Lung microvascular endothelial cell (primary cell): Measurements from ENCODE around the gene CYP27B1. TPM values are rescaled to one million over a fixed set of nuclear protein-coding genes. Genes with fewer than 3 reads are reported as not detected.

Experiments used
- DNase-seq, 2 donors: peaks; one replicate each; pipeline versions ENCODE4 v3.0.0 to v3.0.0-alpha.2; 2010; ENCODE audit warnings: low read depth in 2 of 2
- total RNA-seq: library from RNA; depleted of rRNA; stranded (reverse); fragments of >200 nt; gene quantifications from 2 replicates; pipeline ENCODE4 v1.2.1, GENCODE V29; 2014

The CYP27B1 gene
- total RNA-seq, 1 donor from 2014 or later: under 0.01 TPM

DNA sequence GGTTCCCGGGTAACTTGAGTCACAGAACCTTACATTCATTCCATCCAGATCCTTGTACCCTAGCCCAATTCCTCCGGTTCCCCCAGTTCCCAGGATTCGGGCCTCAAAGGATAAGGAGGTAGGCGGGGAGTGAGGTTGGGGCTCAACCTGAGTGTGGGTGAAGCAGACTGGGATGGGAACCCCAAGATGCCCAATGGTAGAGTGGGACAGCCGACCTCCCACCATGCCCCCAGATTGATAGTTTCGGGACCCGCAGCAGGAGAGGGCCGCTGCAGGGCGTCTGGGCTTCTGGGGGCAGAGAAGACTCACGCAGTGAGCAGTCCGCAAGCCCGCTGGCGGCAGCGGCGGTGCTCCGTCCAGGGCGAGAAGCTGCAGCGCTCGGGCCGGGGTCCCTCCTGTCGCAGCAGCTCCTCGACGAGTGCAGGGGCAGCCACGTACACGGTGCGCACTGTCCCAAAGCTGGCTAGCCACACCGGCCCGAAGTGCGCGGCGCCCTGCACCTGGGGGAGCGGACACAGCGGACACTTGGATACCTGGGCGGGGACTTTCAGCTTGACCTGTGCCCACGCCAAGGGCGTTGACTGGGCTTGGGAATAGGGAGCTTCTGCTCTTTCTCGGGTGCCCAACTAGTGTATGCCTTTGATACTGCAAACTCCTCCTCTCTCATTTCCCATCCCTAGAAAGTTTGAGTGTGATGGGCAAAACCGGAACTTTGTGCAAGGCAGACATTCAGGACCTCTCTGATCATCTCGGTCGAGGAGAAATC lies 997 bp downstream of the CYP27B1 start:
- DNase-seq: no peak

DNA sequence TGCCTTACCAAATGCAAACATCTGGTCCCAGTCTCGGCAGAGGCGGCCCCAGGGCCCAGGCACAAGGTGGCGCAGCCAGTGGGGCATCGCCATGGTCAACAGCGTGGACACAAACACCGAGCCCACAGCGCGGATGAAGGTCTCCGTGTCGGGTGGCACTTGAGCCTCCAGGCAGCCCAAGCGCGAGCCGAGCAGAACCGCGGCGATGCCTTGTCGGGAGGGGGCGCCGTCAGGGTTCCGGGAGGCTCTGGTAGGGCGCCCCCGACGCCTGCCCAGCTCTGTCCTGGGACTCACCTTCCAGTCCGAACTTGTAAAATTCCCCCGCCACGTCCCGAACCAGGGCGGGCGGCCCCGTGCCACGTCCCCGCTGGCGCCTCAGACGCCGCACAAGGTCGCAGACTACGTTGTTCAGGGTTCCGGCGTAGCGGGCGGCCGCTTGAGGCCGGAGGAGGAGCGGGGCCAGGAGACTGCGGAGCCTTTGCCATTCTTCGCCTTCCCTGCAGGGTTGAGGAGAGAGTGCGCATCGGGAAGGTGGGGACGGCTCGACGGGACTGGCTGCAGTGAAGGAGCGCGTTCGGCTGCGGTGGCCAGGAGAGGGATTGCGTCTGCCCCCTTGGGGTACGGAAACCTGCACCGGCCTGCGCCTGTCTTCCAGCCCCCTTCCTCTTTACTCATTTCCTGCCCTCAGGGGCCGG lies 1.7 kb downstream of the CYP27B1 start:
- peak in 1 of 2 donors; percentile 48 for DNase-seq

DNA sequence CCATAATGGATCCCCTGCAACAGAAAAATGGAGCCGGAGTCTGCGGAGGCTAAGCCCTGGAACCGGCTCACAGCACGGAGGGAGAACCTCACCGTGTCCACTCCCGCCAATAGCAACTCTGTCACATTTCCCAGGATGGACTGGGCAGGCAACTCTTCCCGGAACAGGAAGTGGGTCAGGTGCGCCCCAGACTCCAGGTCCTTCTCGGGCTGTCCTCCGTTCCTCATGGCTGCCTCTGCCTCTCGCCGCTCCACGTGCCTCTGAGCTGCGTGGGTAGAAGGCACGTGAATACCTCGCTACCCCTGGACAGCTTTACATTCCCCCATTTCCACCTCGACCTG lies 2.2 kb downstream of the CYP27B1 start:
- no peak for DNase-seq

DNA sequence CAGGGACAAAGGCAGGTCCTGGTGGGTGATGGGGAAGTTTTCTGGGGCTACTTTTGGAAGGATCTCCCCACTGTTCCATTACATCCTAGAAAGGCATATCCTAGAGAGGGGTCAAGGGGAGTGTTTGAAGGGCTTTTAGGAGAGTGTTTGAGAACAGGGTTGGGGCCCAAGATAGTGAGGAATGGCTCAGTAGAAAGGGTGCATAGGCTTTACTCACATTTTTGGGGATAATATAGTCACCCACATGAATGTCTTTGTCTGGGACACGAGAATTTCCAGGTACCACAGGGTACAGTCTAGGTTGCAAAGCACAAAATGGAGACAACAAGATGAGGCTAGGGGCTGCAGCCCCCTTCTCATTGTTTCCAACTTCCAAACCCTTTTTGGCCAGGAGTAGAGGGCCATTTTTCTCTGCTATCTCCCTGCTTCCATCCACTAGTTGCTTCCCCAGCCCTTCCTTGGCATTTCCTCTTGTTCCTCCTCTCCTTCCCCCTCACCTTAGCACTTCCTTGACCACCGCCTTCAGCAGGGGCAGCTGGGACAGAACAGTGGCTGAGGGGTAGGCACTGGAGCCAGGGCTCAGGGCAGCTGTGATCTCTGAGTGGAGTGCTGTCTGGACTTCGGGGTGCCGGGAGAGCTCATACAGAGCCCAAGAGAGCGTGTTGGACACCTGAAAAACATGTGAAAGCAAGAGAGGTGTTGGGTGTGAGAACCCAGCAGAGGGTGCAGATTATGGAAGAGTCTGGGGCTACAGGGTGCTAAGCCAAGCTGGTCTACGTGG lies 2.8 kb downstream of the CYP27B1 start:
- no peak for DNase-seq

DNA sequence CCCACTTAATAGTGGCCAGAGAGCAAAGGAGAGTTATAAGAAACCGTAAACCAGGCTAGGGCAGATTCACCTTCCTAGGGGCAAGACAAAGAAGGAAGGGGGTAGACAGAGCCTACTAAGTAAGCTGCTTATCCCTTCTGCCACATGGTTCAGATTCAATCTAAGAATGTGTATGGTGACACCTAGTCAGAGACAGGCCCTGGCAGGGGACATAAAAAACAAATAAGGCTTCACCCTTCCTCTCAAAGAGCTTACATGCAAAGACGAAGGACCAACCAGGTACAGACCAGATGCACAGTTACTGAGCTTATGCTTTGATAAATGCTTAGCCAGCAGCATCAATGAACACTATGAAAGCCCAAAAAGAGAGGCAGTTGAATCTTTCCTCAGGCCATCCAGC lies 4.4 kb downstream of the CYP27B1 start:
- no peak for DNase-seq

DNA sequence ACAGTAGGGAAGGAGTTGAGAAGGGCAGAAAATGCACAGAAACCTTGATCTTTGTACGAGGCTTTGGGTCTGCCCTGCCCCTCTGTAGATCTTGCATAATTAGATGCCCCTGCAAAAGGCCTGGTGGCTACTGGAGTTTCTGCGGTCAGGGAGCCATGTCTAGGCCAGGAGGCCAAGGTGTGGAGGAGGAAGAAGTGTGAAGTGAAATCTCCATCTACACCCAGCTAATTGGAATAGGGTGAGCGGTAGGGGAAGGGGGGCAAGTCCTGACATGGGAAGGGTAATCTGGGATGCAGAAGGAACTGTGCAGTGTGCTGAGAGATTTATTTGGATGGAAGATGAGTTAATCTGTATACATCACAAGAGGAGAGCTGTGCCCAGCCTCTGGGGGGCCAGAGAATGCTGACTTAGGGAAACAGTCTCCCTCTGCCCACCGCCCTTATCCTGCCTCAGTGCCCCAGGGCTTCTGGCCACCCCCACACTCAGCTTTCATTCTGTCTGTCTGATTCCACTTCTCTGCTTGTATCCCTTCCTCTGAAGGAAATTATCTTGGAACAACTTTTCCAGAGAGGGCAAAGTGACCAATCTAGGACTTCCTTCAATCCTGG lies 5.4 kb downstream of the CYP27B1 start:
- no peak for DNase-seq

DNA sequence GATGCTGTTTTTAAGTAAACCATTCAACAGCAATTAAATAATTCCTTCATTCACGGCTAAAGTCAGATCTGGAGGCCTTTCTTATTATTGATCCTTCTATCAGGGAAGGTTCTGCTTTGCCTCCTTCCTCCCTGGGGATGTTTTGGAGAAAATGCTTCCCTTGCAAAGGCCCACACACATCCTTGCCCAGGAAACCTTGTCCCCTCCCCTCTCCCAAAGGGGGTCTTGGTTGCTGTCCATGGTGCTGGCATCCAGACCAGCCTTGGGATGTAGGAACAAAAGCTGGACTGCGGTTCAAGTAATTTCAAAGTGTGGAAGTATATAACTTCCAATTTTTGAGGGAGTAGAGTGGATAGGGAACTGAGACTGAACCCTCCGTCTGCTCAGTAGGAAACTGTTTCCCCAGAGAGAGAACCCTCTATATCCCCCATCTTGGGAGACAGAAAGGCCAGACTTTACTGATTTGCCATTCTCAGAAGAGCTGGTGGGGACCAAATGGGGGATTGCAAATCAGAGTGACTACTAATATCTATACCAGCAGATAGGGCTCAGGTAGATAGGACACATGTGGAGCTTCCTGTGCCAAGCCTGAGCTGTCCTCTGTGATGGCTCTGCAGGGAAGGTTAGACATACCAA lies 6.4 kb downstream of the CYP27B1 start:
- no peak for DNase-seq

DNA sequence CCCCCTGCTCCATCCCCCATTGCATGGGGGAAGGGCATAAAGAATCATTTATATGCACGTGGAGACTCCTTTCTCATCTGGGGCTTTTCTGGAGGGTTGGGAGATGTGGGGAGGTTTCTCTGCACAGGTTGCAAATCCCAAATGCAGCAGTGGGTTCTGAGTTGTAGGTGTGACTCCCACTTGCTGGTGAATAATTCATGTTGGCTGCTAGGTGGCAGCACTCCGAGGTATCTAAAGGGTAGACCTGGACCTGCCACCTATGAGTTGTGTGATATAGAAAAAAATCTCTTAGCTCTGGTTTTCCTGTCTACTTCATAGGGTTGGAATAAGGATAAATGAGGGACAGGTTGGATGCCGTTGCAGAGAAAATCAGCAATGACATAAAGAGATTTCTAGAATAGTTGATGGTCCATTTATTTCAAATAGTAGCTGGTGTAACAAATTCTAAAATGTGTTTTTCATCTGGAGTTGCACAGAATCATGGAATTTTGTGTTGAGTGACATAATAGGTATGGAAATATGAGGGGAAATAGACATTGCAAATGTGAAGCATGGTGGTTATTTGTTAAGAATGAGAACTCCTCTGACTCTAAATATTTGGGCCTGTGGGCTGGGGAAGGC lies 7.4 kb downstream of the CYP27B1 start:
- peak; percentile 44 to 58 for DNase-seq

DNA sequence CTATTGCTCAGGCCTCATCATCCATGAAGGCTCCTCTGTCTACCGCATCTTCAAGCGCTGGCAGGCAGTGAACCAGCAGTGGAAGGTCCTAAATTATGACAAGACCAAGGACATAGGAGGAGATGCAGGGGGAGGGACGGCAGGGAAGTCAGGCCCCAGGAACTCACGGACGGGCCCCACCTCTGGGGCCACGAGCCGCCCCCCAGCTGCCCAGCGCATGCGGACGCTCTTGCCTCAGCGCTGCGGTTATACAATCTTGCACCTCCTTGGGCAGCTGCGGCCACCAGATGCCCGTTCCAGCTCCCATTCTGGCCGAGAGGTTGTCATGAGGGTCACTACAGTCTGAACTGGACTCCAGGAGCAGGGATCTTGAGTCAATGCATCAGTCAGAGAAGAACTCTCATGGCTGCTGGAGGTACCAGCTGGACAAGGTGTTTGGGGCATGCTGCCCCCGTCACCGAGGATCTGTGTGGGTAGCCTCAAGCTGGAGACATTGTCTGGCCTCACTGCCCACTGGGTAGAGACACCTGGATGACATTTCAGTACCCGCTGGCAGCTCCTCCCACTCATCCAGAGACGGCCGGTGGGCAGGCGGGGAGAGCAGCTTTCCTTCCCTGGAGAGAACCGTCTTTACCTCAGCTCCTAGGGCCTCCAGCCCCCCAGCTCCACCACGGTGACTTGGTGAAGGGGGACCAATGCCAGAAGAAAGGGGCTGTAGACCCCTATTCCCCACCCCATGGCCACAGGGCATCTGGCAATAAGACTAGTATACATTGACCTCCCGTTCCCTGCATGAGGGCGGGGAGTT lies 8.1 kb downstream of the CYP27B1 start:
- DNase-seq: no peak

DNA sequence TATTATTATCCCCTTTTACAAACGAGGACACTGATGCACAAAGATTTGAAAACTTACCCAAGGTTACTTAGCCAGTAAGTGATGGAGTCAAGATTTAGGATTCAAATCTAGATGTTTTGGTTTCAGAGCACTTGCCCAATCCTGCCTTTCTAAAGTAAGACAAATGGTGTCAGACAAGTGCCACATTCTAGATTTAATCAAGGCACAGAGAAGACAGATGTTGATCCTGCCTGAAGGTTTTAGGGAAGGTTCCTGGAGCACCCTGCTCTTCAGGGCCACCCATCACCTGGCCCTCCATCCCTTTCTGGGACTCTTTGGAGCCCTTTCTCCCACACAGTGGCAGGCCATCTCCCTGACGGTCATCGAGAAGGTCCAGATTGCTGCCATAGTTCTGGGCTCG lies 9.1 kb downstream of the CYP27B1 start:
- no peak for DNase-seq

DNA sequence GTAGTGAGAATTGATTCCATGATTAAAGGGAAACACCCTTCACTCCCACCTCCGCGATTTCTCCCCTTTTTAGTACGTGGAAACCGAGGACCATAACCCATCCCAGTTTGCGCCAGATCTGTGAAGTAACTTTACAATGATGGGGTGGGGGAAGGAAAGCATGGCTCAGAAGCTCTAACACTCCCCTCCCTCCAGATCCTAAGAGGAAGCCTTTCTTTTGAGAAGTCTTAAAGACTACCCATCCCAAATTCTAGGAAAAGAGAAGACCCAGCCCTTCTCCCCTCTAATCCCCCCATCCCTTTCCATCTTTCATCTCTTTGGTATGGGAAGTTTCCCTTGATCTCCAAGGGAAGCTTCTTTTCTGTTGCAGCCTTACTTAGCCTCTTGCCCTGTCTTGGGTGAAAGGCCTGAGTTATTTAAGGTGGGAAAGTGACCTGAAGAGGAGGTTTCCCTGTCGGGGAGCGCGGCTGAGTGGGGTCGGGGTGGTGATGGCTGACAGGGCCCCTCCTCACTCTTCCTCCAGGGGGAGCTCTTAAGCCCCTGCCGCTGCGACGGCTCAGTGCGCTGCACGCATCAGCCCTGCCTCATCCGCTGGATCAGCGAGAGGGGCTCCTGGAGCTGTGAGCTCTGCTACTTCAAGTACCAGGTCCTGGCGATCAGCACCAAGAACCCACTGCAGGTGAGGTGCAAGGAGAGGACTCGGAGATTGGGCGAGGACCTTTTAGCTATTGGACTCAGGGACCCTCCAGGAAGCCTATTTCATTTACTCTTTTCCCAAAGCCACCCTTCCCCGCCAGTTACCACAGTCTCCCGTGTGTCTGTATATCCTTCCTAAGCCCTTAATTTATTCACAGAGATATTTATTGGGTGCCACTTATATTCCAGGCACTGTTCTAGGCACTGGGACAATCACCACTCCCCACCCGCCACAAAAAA lies 10.2 kb downstream of the CYP27B1 start:
- DNase-seq: peak; percentile 30 to 64

DNA sequence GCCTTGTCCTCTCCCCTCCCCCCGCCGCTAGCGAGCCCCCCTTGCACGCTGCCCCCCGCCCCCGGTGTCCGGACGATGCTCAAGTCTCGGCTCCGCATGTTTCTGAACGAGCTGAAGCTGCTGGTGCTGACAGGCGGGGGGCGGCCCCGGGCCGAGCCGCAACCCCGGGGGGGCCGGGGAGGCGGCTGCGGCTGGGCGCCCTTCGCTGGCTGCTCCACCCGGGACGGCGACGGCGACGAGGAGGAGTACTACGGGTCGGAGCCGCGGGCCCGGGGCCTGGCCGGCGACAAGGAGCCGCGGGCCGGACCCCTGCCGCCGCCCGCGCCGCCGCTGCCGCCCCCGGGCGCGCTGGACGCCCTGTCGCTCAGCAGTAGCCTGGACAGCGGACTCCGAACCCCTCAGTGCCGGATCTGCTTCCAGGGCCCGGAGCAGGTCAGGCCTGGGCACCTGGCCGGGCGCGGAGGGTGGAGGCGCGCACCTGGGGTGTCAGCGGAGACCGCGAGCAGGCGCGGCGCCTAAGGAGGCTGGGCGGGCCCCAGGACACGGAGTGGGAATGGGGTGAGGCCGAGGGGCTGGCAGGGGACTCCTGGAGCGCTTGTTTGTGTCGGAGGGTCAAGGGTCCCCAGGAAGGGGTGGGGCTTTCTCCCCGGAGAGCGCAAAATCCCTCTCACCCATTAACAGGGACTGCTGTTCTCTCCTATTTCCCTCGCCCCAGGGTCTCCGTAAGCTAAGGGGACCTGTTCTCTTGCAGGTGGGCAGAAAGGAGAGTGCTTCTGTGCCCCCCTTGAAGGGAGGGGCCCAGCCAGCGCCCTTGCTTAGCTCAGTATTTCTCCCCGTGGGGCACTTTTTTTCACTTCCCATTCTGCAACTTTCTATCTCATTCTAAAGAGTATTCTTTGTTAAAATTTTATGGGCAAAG lies 11.2 kb downstream of the CYP27B1 start:
- no peak for DNase-seq

DNA sequence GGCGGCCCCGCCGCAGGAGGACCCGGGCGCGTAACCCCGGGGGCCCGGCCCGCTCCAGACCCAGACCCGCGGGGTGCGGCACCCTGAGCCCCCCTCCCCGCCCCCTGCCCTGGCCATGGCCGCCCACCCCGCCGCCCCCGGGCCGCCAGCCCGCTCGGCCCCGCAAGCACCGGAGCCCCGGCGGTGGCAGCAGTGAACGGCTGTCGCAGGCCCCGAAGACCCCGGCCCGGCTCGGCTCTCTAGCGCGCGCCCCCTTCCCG lies 11.8 kb downstream of the CYP27B1 start:
- DNase-seq: no peak

DNA sequence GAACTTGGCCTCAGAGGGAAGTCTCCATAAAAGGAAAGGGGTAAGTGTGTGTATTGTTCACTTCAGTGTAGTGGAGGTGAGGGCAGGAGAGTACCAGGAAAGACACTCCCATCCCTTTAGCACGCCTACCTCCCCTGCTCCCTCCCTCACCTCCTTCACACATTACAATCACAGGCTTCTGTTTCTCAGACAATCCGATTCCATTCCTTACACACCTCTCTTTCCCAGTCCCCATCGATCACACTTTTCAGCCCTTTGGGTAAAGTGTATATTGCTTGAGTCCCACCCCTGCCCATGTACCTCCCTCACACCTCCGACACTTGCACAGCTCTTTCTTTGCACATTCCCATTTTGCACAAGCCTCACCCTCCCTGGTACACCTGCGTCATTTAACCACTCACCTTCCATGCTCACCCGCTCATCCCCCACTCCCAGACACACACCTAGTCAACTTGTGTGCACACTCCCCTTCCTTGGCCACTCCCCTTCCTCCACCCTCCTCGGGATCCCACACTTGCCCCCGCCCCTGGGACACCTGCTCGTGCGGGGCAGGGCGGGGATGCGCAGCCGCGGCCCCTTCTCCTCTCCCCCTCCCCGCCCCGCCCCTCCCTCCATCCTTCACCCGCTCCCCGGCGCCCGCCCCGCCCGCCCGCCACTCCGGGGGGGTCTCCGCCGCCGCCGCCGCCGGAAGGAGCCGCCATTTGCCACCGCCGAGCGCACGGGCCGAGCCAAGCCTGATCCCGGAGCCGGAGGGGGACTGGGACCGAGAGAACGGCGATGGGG lies 12.3 kb downstream of the CYP27B1 start, which contains the start of gene MARCHF9:
Gene MARCHF9, plus strand, starts transcription at position 693 of the 783 bp plus-strand sequence. CDS start 426 bp downstream, outside the sequence.
- DNase-seq: no peak

DNA sequence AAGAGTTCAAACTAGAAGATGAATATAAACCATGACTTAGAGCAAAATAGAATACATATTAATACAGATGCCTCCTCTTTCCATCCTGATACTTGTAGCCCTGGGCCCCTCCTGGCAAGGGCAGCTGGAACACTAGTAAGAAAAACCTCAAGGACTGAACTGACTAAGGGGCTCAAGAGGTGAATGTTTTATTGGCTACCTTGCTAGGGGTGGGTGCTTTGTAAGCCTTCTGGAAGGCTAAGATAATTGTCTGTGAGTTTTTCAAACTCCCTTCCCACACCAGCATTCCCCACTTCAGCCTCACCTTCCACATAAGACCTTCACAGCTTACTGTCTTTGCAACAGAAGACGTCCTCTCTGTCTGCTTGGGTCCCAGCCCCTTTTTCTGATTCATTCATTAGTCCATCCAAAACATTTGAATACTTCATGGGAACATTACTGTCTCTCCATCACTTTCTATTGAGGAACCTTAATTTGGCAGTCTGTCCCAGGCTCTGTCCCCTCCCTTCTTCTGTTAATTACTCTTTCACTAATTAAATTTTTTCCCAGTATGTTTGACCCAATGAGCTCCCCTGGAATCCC lies 13.0 kb downstream of the CYP27B1 start:
- no peak for DNase-seq

DNA sequence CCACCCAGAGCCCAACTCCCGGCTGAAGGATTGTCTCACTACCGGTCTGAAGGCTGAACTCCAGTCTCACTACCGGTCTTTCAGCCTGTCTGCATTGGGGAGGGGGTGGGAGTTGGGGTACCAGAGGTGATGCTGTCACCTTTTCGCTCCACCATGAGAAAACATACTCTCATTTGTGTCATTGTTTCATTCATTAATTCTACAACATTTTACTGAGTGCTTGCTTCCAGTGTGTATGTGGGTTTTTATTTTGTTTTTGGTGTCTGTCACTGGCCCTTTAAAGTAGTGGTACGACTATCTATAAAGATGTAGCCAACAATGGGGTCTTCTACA lies 14.2 kb downstream of the CYP27B1 start:
- DNase-seq: no peak
